Ovary (tissue), 3 donors: Measurements from ENCODE around the gene KCNA4.

Source experiments
- CTCF ChIP-seq, 3 donors: fragments of 450-650 bp in 2 of 3; fragments of 200-600 bp in 1 of 3; IDR thresholded peaks; one replicate each; pipeline versions ENCODE4 v1.5.1 to v1.8.0; 2016 to 2022; ENCODE audit warnings: antibody characterized with exemption in 3 of 3, mild to moderate bottlenecking in 1 of 3
- EP300 ChIP-seq: sonication (generic); formaldehyde crosslinking; IDR thresholded peaks from one replicate; pipeline ENCODE4 v1.6.1; 2017; ENCODE audit warnings: antibody characterized with exemption
- POLR2A ChIP-seq: fragments of 450-650 bp; IDR thresholded peaks from one replicate; pipeline ENCODE4 v1.6.1; 2017; ENCODE audit warnings: antibody characterized with exemption, mild to moderate bottlenecking, moderate library complexity
- donor health status: DM: no; HTN: no; CAD: no.

DNA sequence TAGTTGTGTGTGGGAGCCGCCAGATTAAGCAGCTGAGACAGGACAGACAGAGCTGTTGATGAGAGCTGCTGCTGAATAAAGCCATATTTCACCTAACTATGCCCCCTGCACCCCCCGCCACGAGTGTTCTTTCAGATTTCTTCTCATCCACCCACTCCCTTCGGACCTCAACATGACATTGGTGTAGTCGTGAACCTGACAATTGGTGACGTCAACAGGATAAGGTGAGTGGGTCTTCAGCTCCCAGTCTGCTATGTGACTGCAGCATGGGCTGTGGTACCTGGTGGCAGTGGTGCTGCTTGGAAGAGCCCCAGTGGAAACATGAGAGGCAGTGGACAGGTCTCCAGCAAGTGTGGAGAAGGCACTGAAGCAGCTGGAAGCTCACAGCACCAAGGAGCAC, 28.3 kb upstream of the KCNA4 start:
- TF ChIP-seq CTCF (IDR thresholded peaks at IDR 0.05): no peak
- TF ChIP-seq POLR2A: no peak
- no peak for TF ChIP-seq EP300
